ENCODE data around the gene BIK.

The BIK gene, protein sequence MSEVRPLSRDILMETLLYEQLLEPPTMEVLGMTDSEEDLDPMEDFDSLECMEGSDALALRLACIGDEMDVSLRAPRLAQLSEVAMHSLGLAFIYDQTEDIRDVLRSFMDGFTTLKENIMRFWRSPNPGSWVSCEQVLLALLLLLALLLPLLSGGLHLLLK

GRCh38 chr22:43110444-43110926 lies at the start of gene BIK:
Gene BIK, plus strand, starts transcription at chr22:43110750. Its CDS starts 13,273 bp downstream, at chr22:43124023.
- DNase-seq (ENCODE audit: low spot score), result peak; percentile 54

DNA sequence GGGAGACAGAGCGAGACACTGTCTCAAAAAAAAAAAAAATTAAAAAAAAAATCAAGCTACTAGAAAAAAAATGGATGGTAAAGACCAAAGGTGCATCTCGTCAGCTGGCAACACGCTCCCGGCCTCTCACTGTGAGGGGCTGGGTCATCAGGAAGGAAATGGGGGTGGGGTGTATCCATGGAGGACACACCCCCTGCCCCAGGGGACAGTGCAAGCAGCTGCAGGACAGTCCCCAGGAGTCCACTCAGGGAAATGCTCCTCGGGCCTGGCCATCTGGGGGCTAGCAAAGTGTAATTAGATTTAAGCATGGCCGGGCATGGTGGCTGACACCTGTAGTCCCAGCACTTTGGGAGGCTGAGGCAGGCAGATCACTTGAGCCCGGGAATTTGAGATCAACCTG lies 44.4 kb upstream of the BIK start:
- no peak for DNase-seq (ENCODE audit: low spot score)

DNA sequence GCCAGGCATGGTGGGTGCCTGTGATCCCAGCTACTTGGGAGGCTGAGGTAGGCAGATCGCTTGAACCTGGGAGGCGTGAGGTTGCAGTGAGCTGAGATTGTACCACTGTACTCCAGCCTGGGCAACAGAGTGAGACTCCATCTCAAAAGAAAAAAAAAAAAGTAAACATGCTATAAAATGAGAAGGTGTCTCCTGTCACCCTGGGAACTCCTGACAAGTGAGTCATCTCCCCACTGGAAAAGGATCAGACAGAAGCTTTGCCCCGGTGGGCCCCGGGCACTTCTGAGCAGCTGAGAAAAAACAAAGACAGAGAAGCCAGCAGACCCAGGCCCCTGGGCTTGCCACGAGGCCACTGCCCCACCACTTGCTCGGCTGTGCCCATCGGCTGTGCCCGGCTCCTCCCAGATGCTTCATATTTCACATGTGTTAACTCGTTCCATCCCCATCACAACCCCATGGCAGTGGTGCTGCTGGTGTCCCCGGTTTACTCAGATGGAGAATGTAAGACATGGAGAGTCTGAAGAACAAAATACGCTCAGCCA lies 43.6 kb upstream of the BIK start:
- no peak for DNase-seq (ENCODE audit: low spot score)

GRCh38 chr22:43077121-43077877 lies 33.3 kb upstream of the BIK start:
- DNase-seq (ENCODE audit: low spot score), result no peak

GRCh38 chr22:43078522-43078921 lies 32.0 kb upstream of the BIK start:
- DNase-seq (ENCODE audit: low spot score), result no peak

- DNase-seq (ENCODE audit: low spot score), result no peak
These were observed 30.8 kb upstream of the BIK start for GRCh38 chr22:43079742-43080141.

- no peak for DNase-seq (ENCODE audit: low spot score)
These were observed 29.9 kb upstream of the BIK start for GRCh38 chr22:43080616-43081015.

- no peak for DNase-seq (ENCODE audit: low spot score)
These were observed 28.6 kb upstream of the BIK start for GRCh38 chr22:43081968-43082367.

DNA sequence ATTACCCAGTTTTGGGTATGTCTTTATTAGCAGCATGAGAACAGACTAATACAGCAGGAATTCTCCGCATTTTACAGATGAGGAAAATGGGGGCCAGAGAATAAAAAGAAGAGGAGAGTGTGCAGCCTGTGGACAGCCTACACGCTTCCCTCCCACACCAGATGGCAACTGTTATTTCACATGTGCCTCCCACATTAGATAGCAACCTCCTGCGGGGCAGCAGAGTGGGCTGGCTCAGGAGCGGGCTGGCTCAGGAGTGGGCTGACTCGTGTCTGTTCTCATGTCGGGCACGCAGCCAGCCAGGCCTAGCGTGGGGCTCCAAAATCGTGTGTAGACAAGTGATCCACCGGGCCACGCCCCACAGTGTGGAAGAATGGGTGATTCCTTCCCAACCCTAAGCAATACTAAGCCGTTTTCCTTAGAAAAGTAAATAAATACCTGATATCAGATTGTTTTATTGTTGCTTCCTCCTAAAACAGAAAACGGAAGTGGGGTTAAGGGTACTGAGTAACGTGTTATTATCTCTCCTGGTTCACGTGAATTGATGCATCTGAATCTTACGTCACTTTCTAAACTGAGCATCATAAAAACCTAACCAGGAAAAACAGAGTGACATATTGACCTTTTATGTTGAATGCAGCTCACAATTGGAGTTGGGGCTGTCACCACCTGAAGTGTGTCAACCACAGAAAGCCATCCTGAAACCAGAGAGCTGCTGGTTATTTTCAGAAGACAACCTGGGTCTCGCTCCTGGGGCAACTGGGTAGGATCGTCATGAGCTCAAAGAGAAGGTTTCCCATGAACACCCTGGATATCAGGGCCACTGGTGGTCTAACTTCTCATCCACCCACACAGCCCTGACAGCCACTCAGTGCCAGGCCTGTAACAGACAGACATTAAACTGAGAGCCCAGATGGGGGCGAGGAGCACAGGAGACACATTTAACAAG lies 24.6 kb upstream of the BIK start:
- no peak for DNase-seq (ENCODE audit: low spot score)

DNA sequence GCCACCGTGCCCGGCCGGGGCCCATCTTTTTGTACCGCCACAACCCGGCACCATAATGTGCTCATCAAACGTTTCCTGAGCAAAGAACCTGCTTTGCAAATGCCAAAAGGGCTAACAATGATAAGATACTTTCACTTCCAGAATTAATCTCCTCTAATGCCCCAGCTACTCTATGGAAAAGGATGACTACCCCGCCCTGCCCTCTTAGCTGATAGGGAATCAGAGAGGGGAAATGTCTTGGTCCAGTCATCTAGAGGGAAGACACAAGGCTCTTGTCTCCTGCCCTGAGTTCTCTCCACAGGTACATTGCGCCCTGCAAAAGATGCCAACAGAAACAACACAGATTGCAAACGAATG lies 21.9 kb upstream of the BIK start:
- DNase-seq (ENCODE audit: low spot score), result no peak

DNA sequence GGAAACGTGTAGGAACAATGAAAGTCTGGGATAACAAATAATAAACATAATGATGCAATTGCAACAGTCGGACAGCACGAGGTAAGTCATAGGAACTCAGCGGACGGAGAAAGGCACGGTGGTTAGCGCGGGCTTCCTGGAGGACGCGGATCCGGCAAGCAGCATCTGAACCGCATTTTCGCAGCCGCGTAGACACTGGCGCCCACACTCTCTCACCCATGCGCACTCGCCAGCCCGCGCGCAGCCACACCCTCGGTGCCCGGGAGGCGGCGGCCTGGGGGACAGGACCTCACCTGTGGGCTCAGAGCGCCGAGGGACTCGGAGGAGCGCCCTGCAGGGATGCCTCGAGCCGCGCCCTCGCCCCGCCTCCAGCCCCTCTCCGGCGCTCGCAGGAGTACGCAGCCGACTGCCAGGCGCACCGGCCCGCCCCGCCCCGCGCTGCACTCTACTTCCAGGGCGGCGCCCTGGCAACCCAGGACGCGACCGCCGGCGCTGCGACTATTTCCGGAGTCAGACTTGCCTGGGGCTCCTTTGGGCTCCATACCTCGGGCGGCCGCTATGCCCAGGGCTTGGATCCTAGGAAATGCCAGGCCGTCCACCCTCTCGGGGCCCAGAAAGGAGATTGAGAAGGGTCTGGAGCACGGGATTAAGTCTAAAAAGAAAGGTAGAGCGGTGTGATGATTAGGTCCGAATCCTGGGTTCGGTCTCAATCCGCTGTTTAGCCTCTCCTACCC lies 21.4 kb upstream of the BIK start, which contains the start of gene TTLL1:
TSS of gene TTLL1 (minus strand) at position 408 of the 734 bp plus-strand sequence. CDS start 13,805 bp downstream, outside the sequence.
- peak; percentile 74 for DNase-seq (ENCODE audit: low spot score)

- DNase-seq (ENCODE audit: low spot score), result peak; percentile 78
These were observed 20.3 kb upstream of the BIK start for GRCh38 chr22:43090130-43090789.

GRCh38 chr22:43092085-43092484 lies 18.5 kb upstream of the BIK start:
- no peak for DNase-seq (ENCODE audit: low spot score)

DNA sequence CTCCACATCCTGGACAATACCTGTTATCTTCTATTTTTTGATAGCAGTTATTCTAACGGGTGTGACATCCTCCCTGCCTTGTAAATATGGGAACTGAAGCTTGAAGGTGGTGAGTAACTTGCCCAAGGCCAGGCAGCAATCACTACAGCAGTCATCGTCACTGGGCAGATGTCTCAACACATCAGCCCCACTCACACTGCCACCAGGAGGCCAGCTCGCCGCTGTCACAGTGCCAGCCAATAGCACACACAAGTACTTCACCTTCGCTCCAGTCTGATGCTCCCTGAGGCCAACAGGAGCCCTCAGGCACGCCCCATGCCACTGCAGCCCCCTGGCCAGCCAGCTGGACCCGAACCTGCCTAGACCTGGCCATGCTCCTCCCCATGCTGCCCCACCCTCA lies 16.5 kb upstream of the BIK start:
- DNase-seq (ENCODE audit: low spot score), result no peak

DNA sequence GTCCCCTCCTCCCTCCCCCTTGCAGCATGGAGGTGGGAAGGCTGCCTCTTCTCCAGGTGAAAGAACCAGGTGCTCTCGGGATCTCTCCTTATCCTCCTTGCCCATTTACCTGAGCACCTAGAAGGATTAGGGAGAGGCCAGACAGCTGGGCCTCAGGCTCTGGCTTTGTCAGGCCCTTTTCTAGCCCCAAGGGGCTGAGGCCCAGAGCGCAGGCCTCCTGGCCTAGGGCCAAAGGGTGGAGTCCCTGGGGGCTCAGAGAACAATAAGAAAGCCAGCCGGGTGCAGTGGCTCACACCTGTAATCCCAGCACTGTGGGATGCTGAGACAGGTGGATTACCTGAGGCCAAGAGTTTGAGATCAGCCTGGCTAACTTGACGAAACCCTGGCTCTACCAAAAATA lies 16.0 kb upstream of the BIK start:
- no peak for DNase-seq (ENCODE audit: low spot score)

DNA sequence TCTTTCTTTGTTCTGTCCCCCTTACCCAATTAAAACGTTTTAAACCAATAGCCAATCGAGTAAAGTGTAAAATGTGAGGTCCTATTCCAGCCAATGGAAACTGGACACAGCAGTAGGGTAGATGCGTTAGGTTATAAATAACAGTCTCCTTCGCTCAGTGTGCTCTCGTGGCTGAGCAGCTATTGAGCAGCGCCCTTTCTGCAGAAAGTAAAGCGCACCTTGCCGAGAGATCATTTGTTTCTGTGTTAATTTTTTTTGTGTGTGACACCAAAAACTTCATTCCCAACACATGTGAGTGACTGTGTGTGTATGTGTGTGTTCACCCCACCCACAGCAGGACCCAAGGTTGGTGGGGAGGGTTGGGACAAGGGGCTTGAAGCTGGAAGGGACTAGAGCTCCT lies 14.1 kb upstream of the BIK start:
- no peak for DNase-seq (ENCODE audit: low spot score)

DNA sequence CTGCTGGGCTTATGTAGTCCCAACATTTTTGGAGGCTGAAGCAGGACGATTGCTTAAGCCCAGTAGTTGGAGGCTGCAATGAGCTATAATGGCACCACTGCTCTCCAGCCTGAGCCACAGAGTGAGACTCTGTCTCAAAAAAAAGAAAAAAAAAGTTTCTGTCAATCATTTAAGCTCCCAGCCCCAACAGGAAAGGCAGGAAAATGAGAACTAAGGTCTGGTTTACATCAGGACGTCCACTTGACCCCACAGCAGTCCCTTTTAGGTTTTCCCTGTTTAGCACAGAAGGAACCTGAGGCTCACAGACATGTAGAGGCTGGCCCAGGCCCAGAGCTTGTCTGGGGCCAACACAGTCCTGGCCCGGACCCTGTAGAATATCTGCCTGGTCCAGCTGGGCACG lies 12.2 kb upstream of the BIK start:
- no peak for DNase-seq (ENCODE audit: low spot score)

GRCh38 chr22:43099095-43099494 lies 11.5 kb upstream of the BIK start:
- no peak for DNase-seq (ENCODE audit: low spot score)

DNA sequence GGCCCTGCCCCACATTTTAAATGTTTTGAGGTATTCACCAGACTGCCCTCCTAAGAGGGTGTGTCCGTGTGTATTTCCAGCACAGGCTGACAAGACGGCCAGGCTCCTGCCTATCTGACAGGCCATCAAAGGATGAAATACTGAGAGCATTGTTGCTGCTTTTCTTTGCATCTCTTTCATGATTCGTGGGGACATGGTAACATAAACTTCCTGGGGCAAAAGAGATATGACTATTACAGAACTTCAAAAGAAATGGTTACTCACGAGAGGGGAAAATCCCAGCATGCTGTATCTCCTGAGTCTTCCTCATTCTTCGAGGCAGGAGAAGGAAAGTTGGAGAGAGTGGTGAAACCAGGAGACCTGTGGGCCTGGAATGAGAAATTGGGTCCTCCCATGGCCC lies 10.3 kb upstream of the BIK start:
- DNase-seq (ENCODE audit: low spot score), result no peak

DNA sequence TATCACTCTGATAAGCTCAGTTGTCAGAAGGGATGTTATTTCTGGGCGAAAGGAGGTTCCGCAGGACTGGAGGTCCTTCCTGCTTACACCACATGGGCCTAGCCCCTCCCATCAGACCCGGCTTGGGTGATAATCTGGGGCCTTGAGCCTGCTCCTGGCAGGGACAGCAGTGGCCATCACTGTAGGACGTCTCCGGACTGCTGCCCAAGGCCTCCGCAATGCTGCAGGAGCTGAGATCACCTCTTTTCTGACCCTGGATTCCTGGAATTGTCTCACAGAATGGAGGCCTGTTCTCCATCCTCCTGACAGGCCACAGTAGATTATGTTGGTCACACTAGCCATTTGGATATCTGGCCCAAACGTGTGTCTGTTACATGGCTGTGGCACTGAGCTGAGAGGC lies 9.2 kb upstream of the BIK start:
- DNase-seq (ENCODE audit: low spot score), result no peak

GRCh38 chr22:43104056-43104625 lies 6.4 kb upstream of the BIK start:
- DNase-seq (ENCODE audit: low spot score), result peak; percentile 57
